ENCODE results near the gene PDCD7. TPM values are rescaled to one million over a fixed set of nuclear protein-coding genes. Genes with fewer than 3 reads are reported as not detected.
A peak's percentile ranks its signal among the peaks of the same experiment; 100 is the strongest.

Gene PDCD7
- polyA plus RNA-seq, 1 of the 3 experiments (the other 2 are of a cell fraction): 15.3 TPM

DNA sequence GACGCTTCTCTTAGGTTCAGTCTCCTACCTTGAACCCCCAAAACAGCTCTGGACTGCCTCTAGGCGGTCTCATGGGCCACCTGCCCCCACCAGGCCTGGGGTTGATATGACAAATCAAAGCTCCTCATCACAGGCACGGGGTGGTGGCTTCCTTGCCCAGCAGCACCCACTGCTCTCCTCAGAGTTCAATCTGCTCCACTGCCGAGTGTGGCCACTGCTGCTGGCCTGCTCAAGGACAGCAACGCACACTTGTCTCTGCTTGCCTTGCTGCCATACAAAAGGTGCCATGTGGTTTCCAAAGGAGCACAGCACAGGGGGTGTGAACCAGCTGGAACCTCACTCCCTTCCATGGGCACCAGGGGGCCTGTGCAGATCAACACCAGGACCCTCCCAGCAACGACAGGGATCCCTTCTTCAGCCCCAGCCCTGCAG is 46.9 kb downstream of the PDCD7 start:
- Histone ChIP-seq H3K27ac (ENCODE audit: low read depth in 2 of 2, low read length in 1 of 2) (no peak overlapping the region), H4K20me1 (ENCODE audit: insufficient read depth) (no peaks in the 10 kb centered on the region), H3K36me3 (replicated peaks in 1 of 2; ENCODE audit: control insufficient read depth in 1 of 2, insufficient read depth in 2 of 2, low read length in 1 of 2) (no peaks in the 10 kb centered on the region), H3K9ac (no peak overlapping the region), H3K9me2 (no peaks in the 10 kb centered on the region), H3K4me1 (ENCODE audit: control insufficient read depth in 1 of 2, insufficient read depth in 2 of 2, low read depth in 1 of 2, low read length in 1 of 2) (peaks cover 0 to 35% of the 10 kb centered on the region in 2 experiments; a peak in 1 of 4 replicates), H3K9me3 (no peaks in the 10 kb centered on the region), H3F3A (replicated peaks; ENCODE audit: insufficient read depth) (no peaks in the 10 kb centered on the region), H2AFZ (ENCODE audit: low read depth) (no peak overlapping the region), H3K79me2 (ENCODE audit: insufficient read depth) (no peaks in the 10 kb centered on the region), H3K4me3 (ENCODE audit: low read depth in 2 of 2, low read length in 1 of 2) (no peak overlapping the region), H3K4me2 (no peak overlapping the region), H3K27me3 (ENCODE audit: insufficient read depth) (no peaks in the 10 kb centered on the region)
- CTCF ChIA-PET: interaction anchor here (0.7 to 8.3 kb wide), 21 partner anchors 9 to 356 kb away, joined by 3 to 99 read pairs (median 5); partner anchors contain the start of genes KBTBD13, RASL12 and UBAP1L
- DNase-seq: peak; percentile 73
- 77% methylated on average over 4 of the region's 6 CpGs for WGBS (ENCODE audit: low lambda C conversion rate)
- no peak for TF ChIP-seq JUND (IDR thresholded peaks at IDR 0.05)
- TF ChIP-seq MEF2A (IDR thresholded peaks at IDR 0.05; ENCODE audit: borderline replicate concordance, low read depth): no peak
- TF ChIP-seq CHD2 (IDR thresholded peaks at IDR 0.05; ENCODE audit: low read length, partially characterized antibody): no peak
- TF ChIP-seq NRF1 (IDR thresholded peaks at IDR 0.05; ENCODE audit: low read depth, low read length): no peak
- TF ChIP-seq TCF12 (IDR thresholded peaks at IDR 0.05): no peak
- TF ChIP-seq, protein P1, sequence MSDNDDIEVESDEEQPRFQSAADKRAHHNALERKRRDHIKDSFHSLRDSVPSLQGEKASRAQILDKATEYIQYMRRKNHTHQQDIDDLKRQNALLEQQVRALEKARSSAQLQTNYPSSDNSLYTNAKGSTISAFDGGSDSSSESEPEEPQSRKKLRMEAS (IDR thresholded peaks at IDR 0.05; ENCODE audit: low read depth): no peak
- no peak for TF ChIP-seq ELF1 (IDR thresholded peaks at IDR 0.05)
- no peak for TF ChIP-seq FOSL2 (IDR thresholded peaks at IDR 0.05; ENCODE audit: borderline replicate concordance, low read depth)
- no peak for TF ChIP-seq TEAD4 (IDR thresholded peaks at IDR 0.05; ENCODE audit: borderline replicate concordance, insufficient read depth)
- TF ChIP-seq RAD21 (IDR thresholded peaks at IDR 0.05; ENCODE audit: low read length): no peak
- POLR2A ChIA-PET: interaction anchor here (1.0 kb wide), 1 partner anchor 28 kb away, joined by 3 read pairs; the partner anchor contains the start of gene UBAP1L

DNA sequence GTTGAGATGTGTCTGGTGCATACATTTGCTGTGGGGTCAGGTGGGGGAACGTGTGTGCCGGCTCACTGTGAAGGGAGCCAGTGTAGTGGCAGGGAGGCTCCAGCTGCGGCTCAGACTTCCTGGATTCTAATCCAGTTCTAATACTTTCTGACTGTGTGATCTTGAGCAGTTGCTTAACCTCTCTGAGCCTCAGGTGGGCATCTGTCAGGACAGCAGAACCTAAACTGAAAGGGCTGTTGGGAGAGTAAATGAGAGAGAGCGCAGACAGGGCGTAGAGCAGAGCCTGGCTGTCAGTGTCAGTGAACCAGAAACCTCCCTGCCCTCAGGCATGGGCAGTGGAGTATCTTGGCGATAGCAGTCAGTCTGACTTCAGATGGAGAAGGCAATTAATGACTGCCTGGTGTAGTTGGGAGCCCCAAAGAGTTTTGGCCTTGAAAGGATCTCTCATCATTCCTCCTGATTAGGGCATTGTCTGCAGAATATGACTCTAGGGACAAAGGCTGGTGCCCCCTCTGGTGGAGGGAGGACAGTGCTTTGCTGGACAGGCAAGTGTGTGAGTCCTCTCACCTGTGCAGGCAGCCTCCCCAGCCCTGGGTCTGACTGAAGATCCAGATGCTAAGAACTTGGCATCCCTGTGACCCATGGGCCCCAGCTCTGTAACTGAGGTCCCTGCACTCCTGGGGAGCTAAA is 47.5 kb downstream of the PDCD7 start:
- peaks cover 0 to 35% of the 10 kb centered on the region in 2 experiments; a peak in 1 of 4 replicates for H3K4me1 ChIP-seq (ENCODE audit: control insufficient read depth in 1 of 2, insufficient read depth in 2 of 2, low read depth in 1 of 2, low read length in 1 of 2)
- CTCF ChIA-PET: interaction anchor here (0.9 to 8.3 kb wide), 19 partner anchors 8 to 355 kb away, joined by 3 to 99 read pairs (median 5); partner anchors contain the start of genes KBTBD13 and UBAP1L
- no peaks in the 10 kb centered on the region for H3K9me2 ChIP-seq
- H3F3A ChIP-seq (replicated peaks; ENCODE audit: insufficient read depth): no peaks in the 10 kb centered on the region
- no peaks in the 10 kb centered on the region for H3K27me3 ChIP-seq (ENCODE audit: insufficient read depth)
- H3K36me3 ChIP-seq (replicated peaks in 1 of 2; ENCODE audit: control insufficient read depth in 1 of 2, insufficient read depth in 2 of 2, low read length in 1 of 2): no peaks in the 10 kb centered on the region
- no peak overlapping the region for H3K4me2 ChIP-seq
- H2AFZ ChIP-seq (ENCODE audit: low read depth): no peak overlapping the region
- no peak overlapping the region for H3K9ac ChIP-seq
- POLR2A ChIA-PET: interaction anchor here (0.6 kb wide), 1 partner anchor 254 kb away, joined by 4 read pairs; no protein-coding TSS in a partner anchor
- peak; percentile 69 for DNase-seq
- no peaks in the 10 kb centered on the region for H3K9me3 ChIP-seq
- H4K20me1 ChIP-seq (ENCODE audit: insufficient read depth): no peaks in the 10 kb centered on the region
- WGBS (ENCODE audit: low lambda C conversion rate): 82% methylated on average over 4 of the region's 6 CpGs
- H3K27ac ChIP-seq (ENCODE audit: low read depth in 2 of 2, low read length in 1 of 2): no peak overlapping the region
- no peak overlapping the region for H3K4me3 ChIP-seq (ENCODE audit: low read depth in 2 of 2, low read length in 1 of 2)
- H3K79me2 ChIP-seq (ENCODE audit: insufficient read depth): no peaks in the 10 kb centered on the region
- TF ChIP-seq EZH2phosphoT487 (IDR thresholded peaks at IDR 0.05; ENCODE audit: borderline replicate concordance, low read depth): no peak
- no peak for TF ChIP-seq GATA2 (CRISPR knock-in tag; IDR thresholded peaks at IDR 0.05)
- TF ChIP-seq NRF1 (IDR thresholded peaks at IDR 0.05; ENCODE audit: low read depth, low read length): no peak
- TF ChIP-seq, protein P2, sequence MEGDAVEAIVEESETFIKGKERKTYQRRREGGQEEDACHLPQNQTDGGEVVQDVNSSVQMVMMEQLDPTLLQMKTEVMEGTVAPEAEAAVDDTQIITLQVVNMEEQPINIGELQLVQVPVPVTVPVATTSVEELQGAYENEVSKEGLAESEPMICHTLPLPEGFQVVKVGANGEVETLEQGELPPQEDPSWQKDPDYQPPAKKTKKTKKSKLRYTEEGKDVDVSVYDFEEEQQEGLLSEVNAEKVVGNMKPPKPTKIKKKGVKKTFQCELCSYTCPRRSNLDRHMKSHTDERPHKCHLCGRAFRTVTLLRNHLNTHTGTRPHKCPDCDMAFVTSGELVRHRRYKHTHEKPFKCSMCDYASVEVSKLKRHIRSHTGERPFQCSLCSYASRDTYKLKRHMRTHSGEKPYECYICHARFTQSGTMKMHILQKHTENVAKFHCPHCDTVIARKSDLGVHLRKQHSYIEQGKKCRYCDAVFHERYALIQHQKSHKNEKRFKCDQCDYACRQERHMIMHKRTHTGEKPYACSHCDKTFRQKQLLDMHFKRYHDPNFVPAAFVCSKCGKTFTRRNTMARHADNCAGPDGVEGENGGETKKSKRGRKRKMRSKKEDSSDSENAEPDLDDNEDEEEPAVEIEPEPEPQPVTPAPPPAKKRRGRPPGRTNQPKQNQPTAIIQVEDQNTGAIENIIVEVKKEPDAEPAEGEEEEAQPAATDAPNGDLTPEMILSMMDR (IDR thresholded peaks at IDR 0.05): peak; percentile 57
- TF ChIP-seq, protein P3, sequence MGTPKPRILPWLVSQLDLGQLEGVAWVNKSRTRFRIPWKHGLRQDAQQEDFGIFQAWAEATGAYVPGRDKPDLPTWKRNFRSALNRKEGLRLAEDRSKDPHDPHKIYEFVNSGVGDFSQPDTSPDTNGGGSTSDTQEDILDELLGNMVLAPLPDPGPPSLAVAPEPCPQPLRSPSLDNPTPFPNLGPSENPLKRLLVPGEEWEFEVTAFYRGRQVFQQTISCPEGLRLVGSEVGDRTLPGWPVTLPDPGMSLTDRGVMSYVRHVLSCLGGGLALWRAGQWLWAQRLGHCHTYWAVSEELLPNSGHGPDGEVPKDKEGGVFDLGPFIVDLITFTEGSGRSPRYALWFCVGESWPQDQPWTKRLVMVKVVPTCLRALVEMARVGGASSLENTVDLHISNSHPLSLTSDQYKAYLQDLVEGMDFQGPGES (IDR thresholded peaks at IDR 0.05; ENCODE audit: low read depth, low read length): no peak
- TF ChIP-seq, protein P4, sequence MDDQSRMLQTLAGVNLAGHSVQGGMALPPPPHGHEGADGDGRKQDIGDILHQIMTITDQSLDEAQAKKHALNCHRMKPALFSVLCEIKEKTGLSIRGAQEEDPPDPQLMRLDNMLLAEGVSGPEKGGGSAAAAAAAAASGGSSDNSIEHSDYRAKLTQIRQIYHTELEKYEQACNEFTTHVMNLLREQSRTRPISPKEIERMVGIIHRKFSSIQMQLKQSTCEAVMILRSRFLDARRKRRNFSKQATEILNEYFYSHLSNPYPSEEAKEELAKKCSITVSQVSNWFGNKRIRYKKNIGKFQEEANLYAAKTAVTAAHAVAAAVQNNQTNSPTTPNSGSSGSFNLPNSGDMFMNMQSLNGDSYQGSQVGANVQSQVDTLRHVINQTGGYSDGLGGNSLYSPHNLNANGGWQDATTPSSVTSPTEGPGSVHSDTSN (IDR thresholded peaks at IDR 0.05): no peak
- TF ChIP-seq, protein P5, sequence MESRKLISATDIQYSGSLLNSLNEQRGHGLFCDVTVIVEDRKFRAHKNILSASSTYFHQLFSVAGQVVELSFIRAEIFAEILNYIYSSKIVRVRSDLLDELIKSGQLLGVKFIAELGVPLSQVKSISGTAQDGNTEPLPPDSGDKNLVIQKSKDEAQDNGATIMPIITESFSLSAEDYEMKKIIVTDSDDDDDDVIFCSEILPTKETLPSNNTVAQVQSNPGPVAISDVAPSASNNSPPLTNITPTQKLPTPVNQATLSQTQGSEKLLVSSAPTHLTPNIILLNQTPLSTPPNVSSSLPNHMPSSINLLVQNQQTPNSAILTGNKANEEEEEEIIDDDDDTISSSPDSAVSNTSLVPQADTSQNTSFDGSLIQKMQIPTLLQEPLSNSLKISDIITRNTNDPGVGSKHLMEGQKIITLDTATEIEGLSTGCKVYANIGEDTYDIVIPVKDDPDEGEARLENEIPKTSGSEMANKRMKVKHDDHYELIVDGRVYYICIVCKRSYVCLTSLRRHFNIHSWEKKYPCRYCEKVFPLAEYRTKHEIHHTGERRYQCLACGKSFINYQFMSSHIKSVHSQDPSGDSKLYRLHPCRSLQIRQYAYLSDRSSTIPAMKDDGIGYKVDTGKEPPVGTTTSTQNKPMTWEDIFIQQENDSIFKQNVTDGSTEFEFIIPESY (IDR thresholded peaks at IDR 0.05; ENCODE audit: borderline replicate concordance, low read depth): no peak
- no peak for TF ChIP-seq TCF12 (IDR thresholded peaks at IDR 0.05)
- TF ChIP-seq, protein P6, sequence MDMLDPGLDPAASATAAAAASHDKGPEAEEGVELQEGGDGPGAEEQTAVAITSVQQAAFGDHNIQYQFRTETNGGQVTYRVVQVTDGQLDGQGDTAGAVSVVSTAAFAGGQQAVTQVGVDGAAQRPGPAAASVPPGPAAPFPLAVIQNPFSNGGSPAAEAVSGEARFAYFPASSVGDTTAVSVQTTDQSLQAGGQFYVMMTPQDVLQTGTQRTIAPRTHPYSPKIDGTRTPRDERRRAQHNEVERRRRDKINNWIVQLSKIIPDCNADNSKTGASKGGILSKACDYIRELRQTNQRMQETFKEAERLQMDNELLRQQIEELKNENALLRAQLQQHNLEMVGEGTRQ (IDR thresholded peaks at IDR 0.05; ENCODE audit: borderline replicate concordance, low read depth, low read length): no peak
- TF ChIP-seq POLR2AphosphoS5 (IDR thresholded peaks at IDR 0.05; ENCODE audit: low read depth, low read length): no peak
- no peak for TF ChIP-seq EP300 (IDR thresholded peaks at IDR 0.05; ENCODE audit: borderline replicate concordance in 1 of 2, low read depth in 1 of 2, low read length in 1 of 2)
- TF ChIP-seq MEF2A (IDR thresholded peaks at IDR 0.05; ENCODE audit: borderline replicate concordance, low read depth): no peak
- peak; percentile 56 for TF ChIP-seq RAD21 (IDR thresholded peaks at IDR 0.05; ENCODE audit: low read length)
- no peak for TF ChIP-seq ELF1 (IDR thresholded peaks at IDR 0.05)
